SK-N-SH (cell line): ENCODE measurements around the gene JAZF1. TPM values are rescaled to one million over a fixed set of nuclear protein-coding genes. Genes with fewer than 3 reads are reported as not detected.
A peak's percentile ranks its signal among the peaks of the same experiment; 100 is the strongest.
"Not testable (repeated sequence)": the region's sequence is repeated elsewhere in the genome, so short reads cannot be mapped to it uniquely, and the experiment has no call there.

Experiments used
- CTCF ChIA-PET: fragments of 300-600, 350-600 bp; formaldehyde crosslinking; extraction: SDS; loops from one replicate; lab custom pipeline; 2021; lab: Yijun Ruan, JAX
- POLR2A ChIA-PET: fragments of 350-600 bp; sonication (Branson Sonifier 250); formaldehyde crosslinking; extraction: SDS; loops from one replicate; lab custom pipeline; 2020; ENCODE audit warnings: antibody characterized with exemption, inconsistent platforms; lab: Yijun Ruan, JAX
- DNase-seq: peaks from one replicate; pipeline ENCODE4 v3.0.0; 2012
- H2AFZ ChIP-seq: fragments of 200-600 bp; sonication (generic); 2 replicates; pipeline ENCODE4 v1.8.1; 2016; ENCODE audit warnings: antibody characterized with exemption, mild to moderate bottlenecking, low read depth
- H3F3A ChIP-seq: fragments of 200-600 bp; sonication (generic); replicated peaks from 2 replicates; pipeline ENCODE3; 2016; ENCODE audit warnings: antibody characterized with exemption, mild to moderate bottlenecking; ENCODE audit not compliant: insufficient read depth
- H3K27ac ChIP-seq, 2 experiments: fragments of 200-500 bp in 1 of 2; fragments of 200-600 bp in 1 of 2; sonication (Bioruptor generic) in 1 of 2; sonication (generic), shearing (Covaris generic) in 1 of 2; 2 replicates each; pipeline versions ENCODE4 v1.5.1 to v1.6.1; 2014 to 2016; ENCODE audit warnings: low read depth in 2 of 2, inconsistent platforms in 1 of 2, low read length in 1 of 2, mild to moderate bottlenecking in 1 of 2, mixed read lengths in 1 of 2
- H3K27me3 ChIP-seq: fragments of 200-600 bp; sonication (generic), shearing (Covaris generic); 2 replicates; pipeline ENCODE4 v1.6.1; 2016; ENCODE audit warnings: mixed run types; ENCODE audit not compliant: insufficient read depth
- H3K36me3 ChIP-seq, 2 experiments: fragments of 200-500 bp in 1 of 2; fragments of 200-600 bp in 1 of 2; sonication (Bioruptor generic) in 1 of 2; sonication (generic) in 1 of 2; replicated peaks in 1 of 2; 2 replicates each; pipeline versions ENCODE3 to v1.5.1; 2014 to 2016; ENCODE audit warnings: low read length in 1 of 2, mild to moderate bottlenecking in 1 of 2; ENCODE audit not compliant: insufficient read depth in 2 of 2, control insufficient read depth in 1 of 2
- H3K4me1 ChIP-seq, 2 experiments: fragments of 200-500 bp in 1 of 2; fragments of 200-600 bp in 1 of 2; sonication (Bioruptor generic) in 1 of 2; sonication (generic), shearing (Covaris generic) in 1 of 2; 2 replicates each; pipeline versions ENCODE4 v1.5.1 to v1.6.1; 2014 to 2016; ENCODE audit warnings: low read depth in 1 of 2, low read length in 1 of 2, mixed run types in 1 of 2; ENCODE audit not compliant: insufficient read depth in 2 of 2, control insufficient read depth in 1 of 2
- H3K4me2 ChIP-seq: fragments of 200-600 bp; sonication (generic), shearing (Covaris generic); 2 replicates; pipeline ENCODE4 v1.6.1; 2017; ENCODE audit warnings: mixed run types
- H3K4me3 ChIP-seq, 2 experiments: fragments of 200-500 bp in 1 of 2; fragments of 200-600 bp in 1 of 2; sonication (Bioruptor generic) in 1 of 2; sonication (generic), shearing (Covaris generic) in 1 of 2; 2 replicates each; pipeline versions ENCODE4 v1.5.1 to v1.8.1; 2014 to 2016; ENCODE audit warnings: low read depth in 2 of 2, inconsistent platforms in 1 of 2, low read length in 1 of 2, mild to moderate bottlenecking in 1 of 2, mixed read lengths in 1 of 2, moderate library complexity in 1 of 2
- H3K79me2 ChIP-seq: fragments of 200-600 bp; sonication (generic); 2 replicates; pipeline ENCODE4 v1.8.1; 2017; ENCODE audit warnings: mild to moderate bottlenecking; ENCODE audit not compliant: insufficient read depth
- H3K9ac ChIP-seq: fragments of 200-600 bp; sonication (generic); 2 replicates; pipeline ENCODE4 v1.6.1; 2017; ENCODE audit warnings: mixed run types
- H3K9me2 ChIP-seq: fragments of 200-600 bp; sonication (generic); 2 replicates; pipeline ENCODE4 v1.6.1; 2017; ENCODE audit warnings: mixed run types
- H3K9me3 ChIP-seq: fragments of 200-600 bp; sonication (generic); 2 replicates; pipeline ENCODE4 v1.6.1; 2017; ENCODE audit warnings: mixed run types, mild to moderate bottlenecking, moderate library complexity
- H4K20me1 ChIP-seq: fragments of 200-600 bp; sonication (generic); 2 replicates; pipeline ENCODE4 v1.6.1; 2017; ENCODE audit warnings: mild to moderate bottlenecking, mixed run types; ENCODE audit not compliant: insufficient read depth
- CHD2 ChIP-seq: fragments of 150-350 bp; IDR thresholded peaks from 2 replicates; pipeline ENCODE4 v1.6.1; 2018; ENCODE audit warnings: low read length; ENCODE audit not compliant: partially characterized antibody
- CTCF ChIP-seq: fragments of 200-600 bp; sonication (generic); IDR thresholded peaks from 2 replicates; pipeline ENCODE4 v1.6.1; 2017; ENCODE audit warnings: antibody characterized with exemption, mild to moderate bottlenecking, moderate library complexity
- ELF1 ChIP-seq: IDR thresholded peaks from 2 replicates; pipeline ENCODE4 v1.4.0; 2012
- FOSL2 ChIP-seq: IDR thresholded peaks from 2 replicates; pipeline ENCODE4 v1.4.0; 2012; ENCODE audit warnings: low read depth, mild to moderate bottlenecking, moderate library complexity, borderline replicate concordance
- FOXJ3 ChIP-seq: sonication (generic); formaldehyde crosslinking; IDR thresholded peaks from 2 replicates; pipeline ENCODE4 v1.5.1; 2020; ENCODE audit warnings: mild to moderate bottlenecking, missing genetic modification reagents
- MAX ChIP-seq: IDR thresholded peaks from 2 replicates; pipeline ENCODE4 v1.4.0; 2012; ENCODE audit warnings: low read depth
- MXI1 ChIP-seq: IDR thresholded peaks from 2 replicates; pipeline ENCODE4 v1.6.1; 2012; ENCODE audit warnings: mild to moderate bottlenecking, low read depth, low read length, improper control_type of control experiment
- RAD21 ChIP-seq: IDR thresholded peaks from 2 replicates; pipeline ENCODE4 v1.6.1; 2012; ENCODE audit warnings: mild to moderate bottlenecking, low read length
- RCOR1 ChIP-seq: fragments of 150-350 bp; IDR thresholded peaks from 2 replicates; pipeline ENCODE4 v1.6.1; 2017; ENCODE audit warnings: antibody characterized with exemption, low read length
- SIN3A ChIP-seq: IDR thresholded peaks from 2 replicates; pipeline ENCODE4 v1.6.1; 2012; ENCODE audit warnings: low read depth, mild to moderate bottlenecking, low read length, moderate library complexity, borderline replicate concordance
- SMC3 ChIP-seq: IDR thresholded peaks from 2 replicates; pipeline ENCODE4 v1.6.1; 2012; ENCODE audit warnings: low read depth, low read length, improper control_type of control experiment
- TCF12 ChIP-seq: IDR thresholded peaks from 2 replicates; pipeline ENCODE4 v1.4.0; 2012
- YY1 ChIP-seq: IDR thresholded peaks from 2 replicates; pipeline ENCODE4 v1.4.0; 2012; ENCODE audit warnings: low read depth, mild to moderate bottlenecking
- WGBS: methylation state at CpG from one replicate; pipeline ENCODE4 v1.1.6; 2017; ENCODE audit warnings: low lambda C conversion rate; 5-methylcytosine and 5-hydroxymethylcytosine counted together
- polyA plus RNA-seq, 3 experiments: library from polyadenylated mRNA; depleted of rRNA; stranded (reverse); fragments of >200 nt; gene quantifications; 2 replicates each; pipeline ENCODE4 v1.2.3, GENCODE V29; 2012

Gene JAZF1
- polyA plus RNA-seq, 1 of the 3 experiments (the other 2 are of a cell fraction) = 1.7 TPM

GRCh38 chr7:27922389-27922788 is 258.2 kb downstream of the JAZF1 start:
- not testable (repeated sequence) for DNase-seq, H3F3A ChIP-seq, H4K20me1 ChIP-seq, H3K36me3 ChIP-seq, H3K9ac ChIP-seq, H3K27ac ChIP-seq, H3K9me2 ChIP-seq, H3K4me3 ChIP-seq, H2AFZ ChIP-seq, H3K27me3 ChIP-seq, H3K4me2 ChIP-seq, H3K9me3 ChIP-seq, H3K79me2 ChIP-seq, H3K4me1 ChIP-seq
- ChIA-PET POLR2A (interaction anchor here (0.7 kb wide), 1 partner anchor 723 kb away, joined by 3 read pairs; no protein-coding TSS in a partner anchor), CTCF (interaction anchor here (1.0 to 7.4 kb wide), 8 partner anchors 12 to 772 kb away, joined by 3 to 66 read pairs (median 6); no protein-coding TSS in a partner anchor)
- WGBS = 92% methylated on average over 8 of the region's 8 CpGs

GRCh38 chr7:27921081-27921836 is 259.3 kb downstream of the JAZF1 start:
- Histone ChIP-seq H3K4me2 (peak overlapping the region; percentile 27; the same call in 1 of the 2 replicates), H3K9me3 (no peaks in the 10 kb centered on the region), H3K4me3 (peak overlapping the region in 1 of 2 experiments; percentile 17; a peak in 1 of 4 replicates), H4K20me1 (no peaks in the 10 kb centered on the region), H3K9ac (no peak overlapping the region), H3K79me2 (no peaks in the 10 kb centered on the region), H3K27ac (peak overlapping the region in 1 of 2 experiments; percentile 43; a peak in 1 of 4 replicates), H3K4me1 (peaks cover 0 to 8% of the 10 kb centered on the region in 2 experiments; a peak in 2 of 4 replicates)
- 40% methylated on average over 7 of the region's 7 CpGs for WGBS
- DNase-seq = peak; percentile 73
- POLR2A ChIA-PET = no interaction called here
- TF ChIP-seq MXI1 (no peak), RCOR1 (0 out of 2 replicates have a peak, but pooled peaks have one; percentile 47), TCF12 (peak; percentile 50), RAD21 (peak; percentile 92), SMC3 (peak; percentile 79), FOXJ3 (CRISPR knock-in tag) (no peak), FOSL2 (0 out of 2 replicates have a peak, but pooled peaks have one; percentile 4), ELF1 (no peak), CTCF (peak; percentile 91), MAX (peak; percentile 52; the same call in 1 of the 2 replicates), CHD2 (peak; percentile 54), YY1 (peak; percentile 28; the same call in 1 of the 2 replicates), SIN3A (0 out of 2 replicates have a peak, but pooled peaks have one; percentile 56)
- TF ChIP-seq, all 33 proteins: peak for 10
- no peaks in the 10 kb centered on the region for H3K36me3 ChIP-seq
- H3K27me3 ChIP-seq = no peaks in the 10 kb centered on the region
- H3F3A ChIP-seq = no peaks in the 10 kb centered on the region
- CTCF ChIA-PET = interaction anchor here (0.6 to 7.4 kb wide), 58 partner anchors 11 to 771 kb away, joined by 3 to 66 read pairs (median 4); partner anchors contain the start of genes HIBADH, HOXA13 and TAX1BP1
- H3K9me2 ChIP-seq = no peaks in the 10 kb centered on the region
- no peak overlapping the region for H2AFZ ChIP-seq
